Measurements from ENCODE around the gene CDC25B.

DNA sequence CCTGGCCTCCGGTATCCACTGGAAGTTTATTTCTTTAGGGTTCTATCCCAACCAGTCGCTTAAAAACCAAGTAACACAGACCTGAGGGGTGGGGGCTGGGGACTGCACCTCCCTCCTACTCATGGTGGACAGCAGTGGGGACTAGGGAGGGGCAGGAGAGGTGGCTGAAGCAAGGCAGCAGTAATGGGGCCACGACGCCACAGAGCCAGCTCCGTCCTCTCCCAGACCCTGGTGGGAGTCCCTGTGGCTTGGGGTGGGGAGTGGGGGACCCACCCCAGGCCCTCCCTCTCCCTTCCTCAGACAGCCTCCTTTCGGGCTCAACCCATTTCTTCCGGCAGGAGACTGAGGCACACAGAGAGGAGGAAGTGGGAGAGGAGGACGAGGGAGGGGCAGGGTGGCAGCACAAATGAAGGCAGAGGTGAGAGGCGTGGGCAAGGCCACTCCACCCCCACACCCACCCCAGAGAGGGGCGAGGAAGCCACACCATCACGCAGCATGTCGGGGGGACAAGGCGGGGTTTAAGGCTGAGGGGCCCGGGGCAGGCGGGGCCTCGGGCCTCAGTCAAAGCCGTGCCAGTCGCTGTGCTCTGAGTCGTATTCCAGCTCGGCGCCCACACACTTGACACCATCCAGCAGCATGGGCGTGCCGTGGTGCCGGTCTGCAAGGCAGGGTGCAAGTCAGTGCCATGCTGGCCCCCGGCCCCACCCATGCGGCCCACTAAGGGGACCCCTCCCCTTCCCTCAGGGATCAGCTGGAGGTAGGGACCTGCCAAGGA, 42.4 kb upstream of the CDC25B start:
- TF ChIP-seq CEBPB (IDR thresholded peaks at IDR 0.05): no peak
- TF ChIP-seq EP300 (IDR thresholded peaks at IDR 0.05): no peak
- no peak for TF ChIP-seq CTCF (IDR thresholded peaks at IDR 0.05)
- no peak for TF ChIP-seq RAD21 (conservative IDR thresholded peaks at IDR 0.05 in 1 of 2, IDR thresholded peaks at IDR 0.05 in 1 of 2)
- no peak for TF ChIP-seq MYC (IDR thresholded peaks at IDR 0.05; ENCODE audit: borderline replicate concordance, low read length)
- no peak for TF ChIP-seq CHD2 (IDR thresholded peaks at IDR 0.05; ENCODE audit: low read length, partially characterized antibody)
- no peak for TF ChIP-seq CHD4 (IDR thresholded peaks at IDR 0.05; ENCODE audit: borderline replicate concordance)
- no peak for TF ChIP-seq CBX8 (IDR thresholded peaks at IDR 0.05)
- TF ChIP-seq, protein P1, sequence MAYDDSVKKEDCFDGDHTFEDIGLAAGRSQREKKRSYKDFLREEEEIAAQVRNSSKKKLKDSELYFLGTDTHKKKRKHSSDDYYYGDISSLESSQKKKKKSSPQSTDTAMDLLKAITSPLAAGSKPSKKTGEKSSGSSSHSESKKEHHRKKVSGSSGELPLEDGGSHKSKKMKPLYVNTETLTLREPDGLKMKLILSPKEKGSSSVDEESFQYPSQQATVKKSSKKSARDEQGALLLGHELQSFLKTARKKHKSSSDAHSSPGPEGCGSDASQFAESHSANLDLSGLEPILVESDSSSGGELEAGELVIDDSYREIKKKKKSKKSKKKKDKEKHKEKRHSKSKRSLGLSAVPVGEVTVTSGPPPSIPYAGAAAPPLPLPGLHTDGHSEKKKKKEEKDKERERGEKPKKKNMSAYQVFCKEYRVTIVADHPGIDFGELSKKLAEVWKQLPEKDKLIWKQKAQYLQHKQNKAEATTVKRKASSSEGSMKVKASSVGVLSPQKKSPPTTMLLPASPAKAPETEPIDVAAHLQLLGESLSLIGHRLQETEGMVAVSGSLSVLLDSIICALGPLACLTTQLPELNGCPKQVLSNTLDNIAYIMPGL (CRISPR knock-in tag; IDR thresholded peaks at IDR 0.05; ENCODE audit: borderline replicate concordance): no peak
- TF ChIP-seq RCOR1 (IDR thresholded peaks at IDR 0.05; ENCODE audit: low read depth, low read length): no peak
- TF ChIP-seq POLR2AphosphoS2 (conservative IDR thresholded peaks at IDR 0.05; ENCODE audit: low read length): no peak
